CD14-positive monocyte (primary cell): ENCODE data around the gene BAD. TPM values are rescaled to one million over a fixed set of nuclear protein-coding genes. Genes with fewer than 3 reads are reported as not detected.

Experiments
- DNase-seq, 3 donors: peaks; one replicate each; pipeline ENCODE4 v3.0.0-alpha.2; 2011 to 2022
- H2AFZ ChIP-seq: 2 replicates; pipeline ENCODE4 v1.6.0; 2012; ENCODE audit warnings: mild to moderate bottlenecking, low read depth, low read length, inconsistent platforms; ENCODE audit not compliant: insufficient read depth, poor library complexity, severe bottlenecking
- H3K27ac ChIP-seq, 2 donors: 1 replicate in 1 of 2; 2 replicates in 1 of 2; pipeline ENCODE4 v1.5.1; 2012 to 2013; ENCODE audit warnings: low read length in 2 of 2, control low read depth in 1 of 2, inconsistent platforms in 1 of 2, low read depth in 1 of 2, mild to moderate bottlenecking in 1 of 2
- H3K27me3 ChIP-seq, 2 donors: one replicate each; pipeline versions ENCODE4 v1.6.0 to v1.6.1; 2011 to 2013; ENCODE audit warnings: low read length in 2 of 2; ENCODE audit not compliant: control insufficient read depth in 2 of 2, insufficient read depth in 2 of 2
- H3K36me3 ChIP-seq, 2 donors: replicated peaks in 1 of 2; 1 replicate in 1 of 2; 2 replicates in 1 of 2; pipeline versions ENCODE4 v1.5.1 to v1.6.1; 2012 to 2013; ENCODE audit warnings: low read length in 2 of 2, control low read depth in 1 of 2, inconsistent platforms in 1 of 2, mild to moderate bottlenecking in 1 of 2; ENCODE audit not compliant: insufficient read depth in 2 of 2, control insufficient read depth in 1 of 2
- H3K4me1 ChIP-seq, 2 donors: 1 replicate in 1 of 2; 2 replicates in 1 of 2; pipeline versions ENCODE4 v1.5.1 to v1.6.1; 2012 to 2013; ENCODE audit warnings: low read length in 2 of 2, control low read depth in 1 of 2, inconsistent platforms in 1 of 2, mild to moderate bottlenecking in 1 of 2, moderate library complexity in 1 of 2; ENCODE audit not compliant: insufficient read depth in 2 of 2, control insufficient read depth in 1 of 2
- H3K4me2 ChIP-seq: replicated peaks from 2 replicates; pipeline ENCODE3; 2012; ENCODE audit warnings: low read length, moderate library complexity, mild to moderate bottlenecking; ENCODE audit not compliant: poor library complexity, severe bottlenecking; ENCODE audit errors: extremely low read depth
- H3K4me3 ChIP-seq, 3 experiments: fragments of 200-600 bp in 1 of 3; sonication (generic) in 1 of 3; replicated peaks in 1 of 3; 1 replicate in 2 of 3; 2 replicates in 1 of 3; pipeline ENCODE4 v1.5.1; 2011 to 2013; ENCODE audit warnings: low read length in 3 of 3, mild to moderate bottlenecking in 3 of 3, control low read depth in 2 of 3, low read depth in 2 of 3, inconsistent platforms in 1 of 3, moderate library complexity in 1 of 3
- H3K79me2 ChIP-seq: 2 replicates; pipeline ENCODE4 v1.6.0; 2012; ENCODE audit warnings: mild to moderate bottlenecking, control low read depth, inconsistent platforms, low read length, moderate library complexity; ENCODE audit not compliant: insufficient read depth
- H3K9ac ChIP-seq: 2 replicates; pipeline ENCODE4 v1.6.0; 2017; ENCODE audit warnings: low read length, mild to moderate bottlenecking; ENCODE audit not compliant: insufficient read depth, poor library complexity, severe bottlenecking
- H3K9me3 ChIP-seq, 2 donors: replicated peaks in 1 of 2; 1 replicate in 1 of 2; 2 replicates in 1 of 2; pipeline versions ENCODE4 v1.5.1 to v1.6.1; 2012 to 2013; ENCODE audit warnings: low read length in 2 of 2, control low read depth in 1 of 2; ENCODE audit not compliant: control insufficient read depth in 1 of 2, insufficient read depth in 1 of 2
- H4K20me1 ChIP-seq: 2 replicates; pipeline ENCODE4 v1.6.0; 2012; ENCODE audit warnings: mild to moderate bottlenecking, low read length, control low read depth, moderate library complexity; ENCODE audit not compliant: insufficient read depth
- H3K27ac Mint-ChIP-seq, 7 donors: one replicate each; pipeline ENCODE4 v1.8.0; 2020; ENCODE audit warnings: mild to moderate bottlenecking in 7 of 7, mixed read lengths in 7 of 7, moderate library complexity in 6 of 7, inconsistent platforms in 2 of 7
- H3K27me3 Mint-ChIP-seq, 3 donors: one replicate each; pipeline ENCODE4 v1.8.0; 2021 to 2022; ENCODE audit warnings: low read depth in 3 of 3, mild to moderate bottlenecking in 3 of 3, mixed read lengths in 3 of 3, moderate library complexity in 3 of 3, inconsistent platforms in 1 of 3
- H3K36me3 Mint-ChIP-seq, 2 donors: one replicate each; pipeline ENCODE4 v1.8.0; 2020; ENCODE audit warnings: mixed read lengths in 2 of 2, inconsistent platforms in 1 of 2, mild to moderate bottlenecking in 1 of 2
- H3K4me1 Mint-ChIP-seq: one replicate; pipeline ENCODE4 v1.8.0; 2020; ENCODE audit warnings: mild to moderate bottlenecking, mixed read lengths
- H3K4me3 Mint-ChIP-seq, 2 donors: one replicate each; pipeline ENCODE4 v1.8.0; 2020; ENCODE audit warnings: mild to moderate bottlenecking in 2 of 2, mixed read lengths in 2 of 2, moderate library complexity in 1 of 2
- H3K9me3 Mint-ChIP-seq, 7 donors: one replicate each; pipeline ENCODE4 v1.8.0; 2020 to 2022; ENCODE audit warnings: mixed read lengths in 7 of 7, mild to moderate bottlenecking in 6 of 7, moderate library complexity in 6 of 7, inconsistent platforms in 2 of 7
- WGBS: methylation state at CpG from one replicate; pipeline ENCODE4 v1.1.5; 2013; ENCODE audit warnings: missing lambda C conversion rate; ENCODE audit not compliant: insufficient coverage; 5-methylcytosine and 5-hydroxymethylcytosine counted together
- intact Hi-C, 2 donors: fragments of 100-400 bp; cut with micrococcal nuclease; formaldehyde crosslinking; loops; one replicate each; pipeline versions ENCODE4 v1.15.0 to v1.15.1; 2023
- polyA plus RNA-seq, 3 donors: library from polyadenylated mRNA; depleted of rRNA in 1 of 3; unstranded in 2 of 3; stranded (reverse) in 1 of 3; fragments of 300-500 nt in 2 of 3; fragments of >200 nt in 1 of 3; fragmentation: Illumina TruSeq in 2 of 3; gene quantifications; 1 replicate in 2 of 3; 2 replicates in 1 of 3; pipeline ENCODE4 v1.2.3, GENCODE V29; 2012 to 2021
- TF ChIP-seq, protein P1 (sequence below): fragments of 200-600 bp; IDR thresholded peaks from one replicate; pipeline ENCODE4 v1.8.0; 2022; ENCODE audit warnings: antibody characterized with exemption, mild to moderate bottlenecking

The BAD gene
- polyA plus RNA-seq, 3 donors, result 21.1 to 63.2 (median 48.7) TPM

DNA sequence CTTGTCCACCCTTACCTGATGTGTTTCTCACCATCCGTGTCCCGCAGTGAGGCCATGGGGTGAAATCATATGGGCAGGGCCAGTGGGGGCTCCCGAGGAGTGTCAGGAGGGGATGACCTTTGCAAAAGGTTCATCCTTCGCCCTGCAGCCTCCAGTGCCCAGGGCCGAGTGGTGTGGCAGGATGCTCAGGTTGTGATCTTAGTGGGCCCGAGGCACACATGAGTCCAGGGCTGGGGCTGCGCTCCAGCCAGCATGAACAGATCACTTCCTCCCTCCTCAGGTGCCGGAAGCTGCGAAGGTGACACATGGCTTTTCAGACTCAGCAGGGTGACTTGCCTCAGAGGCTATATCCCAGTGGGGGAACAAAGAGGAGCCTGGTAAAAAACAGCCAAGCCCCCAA, 46.4 kb downstream of the BAD start:
- H3K36me3 ChIP-seq, result peaks cover under 1% of the 10 kb centered on the region in 2 donors
- Mint-ChIP-seq H3K4me1 (peaks cover 54% of the 10 kb centered on the region), H3K27me3 (peaks cover 7 to 17% (median 17%) of the 10 kb centered on the region in 3 donors), H3K4me3 (no peak overlapping the region), H3K36me3 (peaks cover 13 to 16% of the 10 kb centered on the region in 2 donors), H3K27ac (peak overlapping the region; percentile 51 to 100 (median 100)), H3K9me3 (peaks cover 0 to 4% (median under 1%) of the 10 kb centered on the region in 7 donors)
- H3K9ac ChIP-seq, result no peak overlapping the region
- H4K20me1 ChIP-seq, result no peaks in the 10 kb centered on the region
- H3K9me3 ChIP-seq, result no peaks in the 10 kb centered on the region
- H3K27ac ChIP-seq, result peak overlapping the region; percentile 96 to 100
- peaks cover 17% of the 10 kb centered on the region for H3K79me2 ChIP-seq
- peaks cover 61 to 73% of the 10 kb centered on the region in 2 donors for H3K4me1 ChIP-seq
- DNase-seq, result peak in 1 of 3 donors; percentile 58
- 91% methylated on average over 6 of the region's 9 CpGs for WGBS
- H2AFZ ChIP-seq, result no peak overlapping the region
- no peak overlapping the region for H3K4me2 ChIP-seq
- peak overlapping the region in 1 of 3 experiments; percentile 14 for H3K4me3 ChIP-seq
- TF ChIP-seq, protein P1, sequence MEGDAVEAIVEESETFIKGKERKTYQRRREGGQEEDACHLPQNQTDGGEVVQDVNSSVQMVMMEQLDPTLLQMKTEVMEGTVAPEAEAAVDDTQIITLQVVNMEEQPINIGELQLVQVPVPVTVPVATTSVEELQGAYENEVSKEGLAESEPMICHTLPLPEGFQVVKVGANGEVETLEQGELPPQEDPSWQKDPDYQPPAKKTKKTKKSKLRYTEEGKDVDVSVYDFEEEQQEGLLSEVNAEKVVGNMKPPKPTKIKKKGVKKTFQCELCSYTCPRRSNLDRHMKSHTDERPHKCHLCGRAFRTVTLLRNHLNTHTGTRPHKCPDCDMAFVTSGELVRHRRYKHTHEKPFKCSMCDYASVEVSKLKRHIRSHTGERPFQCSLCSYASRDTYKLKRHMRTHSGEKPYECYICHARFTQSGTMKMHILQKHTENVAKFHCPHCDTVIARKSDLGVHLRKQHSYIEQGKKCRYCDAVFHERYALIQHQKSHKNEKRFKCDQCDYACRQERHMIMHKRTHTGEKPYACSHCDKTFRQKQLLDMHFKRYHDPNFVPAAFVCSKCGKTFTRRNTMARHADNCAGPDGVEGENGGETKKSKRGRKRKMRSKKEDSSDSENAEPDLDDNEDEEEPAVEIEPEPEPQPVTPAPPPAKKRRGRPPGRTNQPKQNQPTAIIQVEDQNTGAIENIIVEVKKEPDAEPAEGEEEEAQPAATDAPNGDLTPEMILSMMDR, result no peak
- H3K27me3 ChIP-seq, result peaks cover 0 to 7% of the 10 kb centered on the region in 2 donors
- intact Hi-C loops, result no loop called here

DNA sequence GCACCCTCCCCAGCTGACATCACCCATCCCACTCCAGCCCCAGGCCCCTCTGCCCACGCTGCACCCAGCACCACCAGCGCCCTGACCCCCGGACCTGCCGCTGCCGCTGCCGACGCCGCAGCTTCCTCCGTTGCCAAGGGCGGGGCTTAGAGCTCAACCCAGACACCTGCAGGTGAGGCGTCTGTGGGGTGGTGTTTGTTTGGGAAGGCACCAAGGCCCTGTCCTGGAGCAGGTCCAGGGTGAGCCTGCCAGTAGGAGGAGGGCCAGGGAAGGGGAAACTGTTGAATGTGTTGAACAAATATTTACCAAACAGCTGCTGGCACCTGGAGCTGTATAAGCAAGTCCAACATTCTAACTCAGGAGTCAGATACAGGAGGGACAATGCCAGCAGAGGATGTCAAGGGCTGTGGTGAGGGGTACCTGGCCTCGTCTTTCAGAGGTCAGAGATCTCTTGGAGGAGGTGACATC, 46.9 kb downstream of the BAD start:
- Histone ChIP-seq H3K27ac (no peak overlapping the region), H3K9ac (no peak overlapping the region), H2AFZ (no peak overlapping the region), H3K36me3 (no peaks in the 10 kb centered on the region), H3K9me3 (no peaks in the 10 kb centered on the region), H3K4me3 (no peak overlapping the region), H4K20me1 (no peaks in the 10 kb centered on the region), H3K27me3 (peaks cover 0 to 7% of the 10 kb centered on the region in 2 donors), H3K4me2 (no peak overlapping the region), H3K4me1 (peaks cover 55 to 67% of the 10 kb centered on the region in 2 donors), H3K79me2 (peaks cover 11% of the 10 kb centered on the region)
- no peak for DNase-seq
- peaks cover 0 to 7% (median 2%) of the 10 kb centered on the region in 7 donors for H3K9me3 Mint-ChIP-seq
- TF ChIP-seq, protein P1, result no peak
- H3K27me3 Mint-ChIP-seq, result peaks cover 10 to 21% (median 20%) of the 10 kb centered on the region in 3 donors
- peak overlapping the region in 3 of 7 donors; percentile 50 to 52 (median 51) for H3K27ac Mint-ChIP-seq
- intact Hi-C loops, result no loop called here
- H3K36me3 Mint-ChIP-seq, result peaks cover 15 to 20% of the 10 kb centered on the region in 2 donors
- no peak overlapping the region for H3K4me3 Mint-ChIP-seq
- 100% methylated on average over 1 of the region's 12 CpGs for WGBS
- peaks cover 48% of the 10 kb centered on the region for H3K4me1 Mint-ChIP-seq
